HG02840 (cell line): ENCODE measurements around the gene RCN2.
"Not testable (repeated sequence)": the region's sequence is repeated elsewhere in the genome, so short reads cannot be mapped to it uniquely, and the experiment has no call there.

ENCODE experiments used
- ATAC-seq: cut with Tn5 transposase; IDR thresholded peaks from one replicate; pipeline ENCODE4 v1.9.1; 2021; ENCODE audit warnings: mild to moderate bottlenecking, moderate library complexity, moderate number of reproducible peaks; ENCODE audit not compliant: unreplicated experiment, low FRiP score

RCN2 gene

DNA sequence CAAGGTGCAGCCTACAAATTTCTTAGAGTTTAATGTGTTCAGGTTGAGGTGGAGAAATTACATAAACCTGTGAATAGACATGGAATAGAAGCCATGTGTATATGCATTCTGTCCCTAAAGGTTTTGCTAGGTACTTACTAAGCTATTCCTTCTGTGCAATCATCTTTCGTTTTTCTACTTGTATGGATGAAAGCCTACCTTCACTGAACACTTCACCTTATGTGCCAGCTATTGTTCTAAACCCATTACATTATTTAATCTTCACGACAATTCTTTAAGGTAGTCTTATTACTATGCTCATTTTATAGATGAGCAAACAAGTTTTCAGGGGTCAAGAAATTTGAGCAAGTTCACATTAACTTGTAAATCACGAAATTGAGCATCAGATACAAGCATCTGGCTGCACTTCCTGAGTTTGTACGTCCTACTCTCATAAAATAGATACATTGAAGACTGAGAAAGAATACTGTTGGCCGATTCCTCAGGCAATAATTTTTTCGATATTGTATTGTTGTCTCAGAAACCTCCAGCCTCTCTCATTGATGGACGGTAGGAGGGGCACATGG, 635 bp upstream of the RCN2 start:
- ATAC-seq: no peak

DNA sequence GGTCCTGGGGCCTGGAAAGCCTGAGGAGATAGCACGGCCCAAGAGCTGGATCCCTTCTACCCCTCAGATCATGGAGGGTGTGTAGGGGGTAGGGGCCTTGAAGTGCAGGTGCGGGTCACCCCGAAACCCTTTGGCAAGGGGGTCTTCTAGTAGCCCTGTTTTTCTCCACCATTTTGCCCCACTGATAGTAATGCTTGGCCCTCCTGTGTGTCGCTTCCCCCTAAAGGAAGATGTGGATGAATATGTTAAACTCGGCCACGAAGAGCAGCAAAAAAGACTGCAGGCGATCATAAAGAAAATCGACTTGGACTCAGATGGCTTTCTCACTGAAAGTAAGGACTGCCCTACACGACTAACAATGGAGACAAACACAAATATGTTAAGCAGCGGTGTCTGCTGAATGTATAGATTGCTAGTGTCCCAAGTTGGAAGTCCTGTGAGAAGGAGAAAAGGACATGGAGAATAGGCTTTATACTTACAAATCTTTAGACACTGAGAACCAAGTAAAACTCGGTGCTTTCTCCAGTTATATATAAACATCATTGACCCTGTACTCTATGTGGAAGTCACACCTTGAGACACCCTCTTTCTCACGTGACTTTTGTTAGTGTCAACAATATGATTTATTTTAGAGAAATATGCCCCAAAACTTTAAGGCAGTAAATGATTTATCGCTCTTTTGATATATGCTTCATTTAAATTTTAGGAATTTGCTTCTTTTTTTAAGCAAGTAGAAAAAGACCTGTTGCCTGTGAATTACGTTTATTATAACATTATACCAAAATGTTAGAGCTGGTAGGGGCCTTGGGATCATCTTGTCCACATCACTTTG, 802 bp downstream of the RCN2 start:
- ATAC-seq: peak; percentile 11

DNA sequence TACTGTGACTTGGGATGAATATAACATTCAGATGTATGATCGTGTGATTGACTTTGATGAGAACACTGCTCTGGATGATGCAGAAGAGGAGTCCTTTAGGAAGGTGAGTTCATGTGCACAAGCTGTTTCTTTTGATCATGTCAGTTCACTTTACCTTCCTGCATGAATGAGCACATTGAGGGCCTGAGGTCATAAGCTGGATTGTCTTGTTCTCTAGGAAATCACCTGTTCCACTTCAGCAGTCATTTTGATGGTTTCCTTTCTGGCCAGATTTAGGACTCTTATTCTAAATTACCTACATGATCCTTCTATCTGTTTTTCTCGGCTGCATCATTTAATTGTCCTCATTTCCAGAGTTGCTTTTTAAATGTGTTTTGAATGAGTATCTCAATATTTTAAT, 4.1 kb downstream of the RCN2 start:
- ATAC-seq: no peak

DNA sequence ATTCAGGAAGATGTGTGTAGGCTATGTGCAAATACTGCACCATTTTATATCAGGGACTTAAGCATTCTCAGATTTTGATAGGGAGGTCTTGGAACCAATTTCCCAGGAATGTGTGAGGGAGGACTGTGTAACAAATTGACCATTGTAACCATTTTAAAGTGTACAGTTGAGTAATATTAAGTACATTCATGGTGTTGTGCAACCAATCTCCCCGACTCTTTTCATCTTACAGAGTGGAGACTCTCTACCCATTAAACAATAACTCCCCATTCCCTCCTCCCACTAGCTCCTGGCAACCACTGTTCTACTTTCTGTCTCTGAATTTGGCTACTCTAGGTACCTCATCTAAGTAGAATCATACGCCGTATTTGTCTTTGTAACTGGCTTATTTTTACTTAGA, 5.1 kb downstream of the RCN2 start:
- no peak for ATAC-seq

DNA sequence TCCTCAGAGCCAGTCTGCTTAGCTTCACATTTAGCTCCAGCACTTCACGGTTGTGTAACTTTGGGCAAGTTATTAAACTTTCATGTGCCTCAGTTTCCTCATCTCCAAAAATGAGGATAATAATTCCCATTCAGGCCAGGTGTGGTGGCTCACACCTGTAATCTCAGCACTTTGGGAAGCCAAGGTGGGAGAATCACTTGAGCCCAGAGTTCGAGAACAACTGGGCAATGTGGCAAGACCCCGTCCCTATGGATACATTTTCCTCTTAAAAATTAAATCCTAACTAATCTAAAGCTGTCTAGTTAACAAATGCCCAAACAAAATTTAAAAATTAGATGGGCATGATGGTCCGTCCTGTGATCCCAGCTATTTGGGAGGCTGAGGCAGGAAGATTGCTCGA, 7.2 kb downstream of the RCN2 start:
- ATAC-seq: no peak

DNA sequence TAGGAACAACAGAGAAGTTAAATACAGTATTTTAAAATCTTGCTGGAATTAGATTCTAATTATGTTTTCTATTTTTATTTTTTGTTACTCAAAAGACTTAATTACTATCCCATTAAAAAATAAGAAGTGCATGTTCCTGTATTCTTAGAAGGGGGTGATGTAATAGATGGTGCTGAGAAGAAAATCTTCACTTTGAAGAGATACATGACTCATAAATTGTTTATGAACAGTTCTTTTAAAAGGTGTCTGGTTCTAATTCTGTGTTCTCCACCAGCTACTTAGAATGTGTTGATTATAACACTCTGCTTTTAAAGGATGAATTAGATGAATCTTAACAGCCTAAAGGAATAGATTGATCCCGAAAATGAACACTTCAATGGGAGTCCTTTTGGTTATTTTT, 8.2 kb downstream of the RCN2 start:
- no peak for ATAC-seq

DNA sequence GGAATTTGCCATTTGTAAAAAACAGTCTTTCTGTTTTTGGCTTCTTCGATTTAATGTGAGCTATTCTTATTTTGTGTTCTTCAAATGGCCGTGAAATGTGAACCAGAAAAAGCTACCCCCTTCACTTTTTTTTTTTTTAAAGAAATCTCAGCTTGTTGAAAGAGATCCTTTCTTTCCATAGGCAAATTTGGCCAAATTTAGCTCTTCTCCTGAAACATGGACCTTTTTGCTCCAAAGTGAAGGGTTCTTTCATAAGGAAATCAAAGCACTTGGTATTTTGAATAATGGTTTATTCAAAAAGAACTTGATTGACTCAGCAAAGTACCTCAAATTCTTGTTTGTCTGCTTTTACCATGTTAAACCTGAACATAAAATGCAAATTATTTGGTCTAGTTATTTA, 10.1 kb downstream of the RCN2 start:
- ATAC-seq: no peak

DNA sequence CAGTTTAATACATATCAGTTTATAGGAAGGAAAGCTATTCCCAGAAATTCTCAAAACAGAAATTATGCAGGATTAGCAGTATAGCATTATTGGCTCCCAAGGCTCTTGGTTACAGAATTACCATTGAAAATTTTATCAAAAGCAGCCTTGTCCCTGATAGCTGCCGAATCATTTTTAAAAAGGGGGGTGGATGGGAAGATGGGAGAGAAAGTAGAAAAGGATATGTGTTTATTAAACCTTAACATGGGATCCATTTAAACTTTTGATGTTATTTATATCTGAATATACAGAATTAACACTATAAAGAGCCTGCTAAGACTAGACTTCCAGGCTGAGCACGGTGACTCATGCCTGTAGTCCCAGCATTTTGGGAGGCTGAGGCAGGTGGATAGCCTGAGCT, 10.8 kb downstream of the RCN2 start:
- no peak for ATAC-seq

DNA sequence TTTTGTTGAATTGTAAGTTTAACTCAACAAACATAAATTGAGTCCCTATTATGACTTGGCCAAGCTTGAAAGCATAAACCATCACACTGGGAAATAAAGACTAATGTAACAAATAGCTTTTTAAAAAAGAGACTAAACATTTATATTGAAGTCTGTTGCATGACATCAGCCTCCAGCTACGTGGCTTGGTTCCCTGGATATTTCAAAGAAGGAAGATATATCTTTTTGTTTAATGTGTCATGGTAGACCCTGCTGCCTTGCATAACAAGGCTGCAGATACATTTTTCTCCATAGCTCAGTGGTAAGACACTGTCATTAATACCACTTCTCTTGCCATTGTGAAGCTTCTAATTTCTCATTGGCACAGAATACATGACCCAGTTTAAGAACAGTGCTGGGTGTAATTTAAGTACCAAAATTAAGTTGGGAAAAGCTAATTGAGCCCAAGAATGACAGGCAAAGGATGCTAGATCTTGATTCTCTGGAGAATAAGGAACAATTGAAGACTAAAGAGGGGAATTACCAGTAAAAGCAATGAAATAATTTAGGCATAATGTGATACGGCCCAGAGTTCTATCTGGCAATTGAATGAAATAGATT, 14.0 kb downstream of the RCN2 start:
- ATAC-seq: no peak

DNA sequence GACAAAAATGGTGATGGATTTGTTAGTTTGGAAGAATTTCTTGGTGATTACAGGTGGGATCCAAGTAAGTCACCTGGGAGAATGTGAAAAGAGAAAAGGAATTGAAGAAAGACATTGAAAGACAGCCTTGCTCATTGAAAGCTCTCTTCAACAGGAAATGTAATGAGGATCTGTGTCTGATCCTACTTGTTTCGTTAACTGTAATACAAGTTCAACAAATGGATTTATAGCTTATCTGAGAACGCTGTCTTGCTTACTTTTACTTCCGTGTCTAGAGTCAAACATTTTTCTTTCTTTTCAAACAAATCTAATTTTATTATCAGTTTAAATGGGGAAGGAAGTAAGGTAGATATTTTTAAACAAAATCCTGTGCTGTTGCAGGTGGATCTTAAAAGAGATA, 15.9 kb downstream of the RCN2 start:
- no peak for ATAC-seq

DNA sequence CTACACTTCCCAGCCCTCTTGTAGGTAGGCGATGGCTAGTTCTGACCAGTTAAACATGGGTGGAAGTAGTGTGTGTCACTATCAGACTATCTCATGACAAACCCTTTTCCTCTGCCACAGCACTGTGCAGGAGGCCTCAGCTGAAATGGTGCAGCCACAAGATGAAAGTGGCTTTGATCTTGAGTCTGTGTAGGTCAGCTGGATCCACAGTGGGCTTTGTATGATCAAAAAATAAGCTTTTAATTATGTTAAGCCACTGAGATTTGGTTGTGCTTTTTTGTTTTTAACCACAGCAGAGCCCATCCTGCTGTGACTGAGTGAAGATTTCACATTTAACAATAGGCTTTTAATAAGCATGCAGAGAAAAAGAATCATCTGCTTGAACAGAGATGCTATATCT, 19.7 kb downstream of the RCN2 start:
- ATAC-seq: no peak

DNA sequence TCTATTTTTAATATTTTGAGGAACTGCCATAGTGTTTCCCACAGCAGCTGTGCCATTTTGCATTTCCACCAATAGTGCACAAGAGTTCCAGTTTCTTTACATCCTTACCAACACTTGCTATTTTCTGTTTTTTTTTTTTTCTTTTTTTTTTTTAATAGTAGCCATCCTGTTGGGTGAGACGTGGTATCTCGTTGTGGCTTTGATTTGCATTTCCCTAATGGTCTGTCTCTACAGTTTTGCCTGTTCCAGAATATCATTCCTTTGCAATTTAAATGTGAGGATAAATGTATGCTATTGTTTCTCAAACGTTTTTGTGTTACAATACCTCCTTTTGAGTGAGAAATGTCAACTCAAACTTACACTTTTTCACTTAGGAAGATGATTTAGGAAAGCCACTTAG, 22.4 kb downstream of the RCN2 start:
- no peak for ATAC-seq

DNA sequence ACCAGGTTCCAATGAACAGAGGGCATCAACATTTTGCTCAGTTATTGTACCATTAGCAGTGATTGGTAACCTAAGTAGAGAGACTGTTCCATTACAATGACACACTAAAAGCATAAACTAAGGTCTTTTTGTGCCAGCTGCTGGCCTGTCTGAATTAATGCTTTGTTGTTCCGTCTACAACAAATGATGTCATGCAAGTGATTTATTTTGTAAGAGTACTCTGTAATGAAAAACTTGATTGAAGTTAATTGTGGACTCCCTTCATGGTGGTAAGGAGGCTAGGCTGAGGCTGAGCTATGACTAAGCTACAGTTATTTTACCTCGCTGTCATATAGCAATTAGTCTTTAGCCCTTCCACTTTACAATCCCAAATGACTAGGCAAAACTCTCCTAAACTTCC, 23.2 kb downstream of the RCN2 start:
- ATAC-seq: no peak

DNA sequence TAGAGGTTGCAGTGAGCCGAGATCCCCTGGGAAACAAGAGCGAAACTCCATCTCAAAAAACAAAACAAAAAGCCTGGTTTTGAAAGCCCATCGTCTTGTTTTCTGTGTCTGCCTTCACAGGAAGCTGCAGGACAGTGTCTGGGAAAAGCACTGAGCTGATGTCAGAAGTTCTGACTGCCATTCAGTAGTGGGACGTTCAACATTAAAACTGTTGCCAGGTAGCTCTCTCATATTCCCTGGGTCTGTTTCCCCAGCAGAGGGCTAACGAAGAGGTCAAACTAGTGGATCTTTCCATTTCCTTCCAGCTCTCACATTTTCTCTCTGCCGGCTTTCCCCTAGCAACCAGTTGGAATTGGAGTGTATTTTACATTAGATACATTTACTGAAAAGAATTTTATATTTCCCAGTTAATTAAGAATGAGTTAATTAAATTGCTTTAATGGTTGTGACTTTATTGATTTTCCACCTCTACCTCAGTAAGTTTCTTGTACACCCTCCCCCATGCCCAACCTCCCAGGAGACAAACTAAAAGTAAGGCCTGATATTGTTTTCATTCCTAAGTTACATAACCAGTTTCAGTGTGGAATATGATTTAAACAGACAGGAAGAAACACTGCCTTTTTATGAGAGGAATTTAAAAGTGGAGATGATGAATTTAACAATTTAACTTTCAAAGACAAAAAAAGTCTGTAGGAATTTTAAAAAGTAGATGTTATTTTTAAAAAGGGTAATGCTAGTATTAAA, 29.9 kb downstream of the RCN2 start:
- ATAC-seq: no peak

DNA sequence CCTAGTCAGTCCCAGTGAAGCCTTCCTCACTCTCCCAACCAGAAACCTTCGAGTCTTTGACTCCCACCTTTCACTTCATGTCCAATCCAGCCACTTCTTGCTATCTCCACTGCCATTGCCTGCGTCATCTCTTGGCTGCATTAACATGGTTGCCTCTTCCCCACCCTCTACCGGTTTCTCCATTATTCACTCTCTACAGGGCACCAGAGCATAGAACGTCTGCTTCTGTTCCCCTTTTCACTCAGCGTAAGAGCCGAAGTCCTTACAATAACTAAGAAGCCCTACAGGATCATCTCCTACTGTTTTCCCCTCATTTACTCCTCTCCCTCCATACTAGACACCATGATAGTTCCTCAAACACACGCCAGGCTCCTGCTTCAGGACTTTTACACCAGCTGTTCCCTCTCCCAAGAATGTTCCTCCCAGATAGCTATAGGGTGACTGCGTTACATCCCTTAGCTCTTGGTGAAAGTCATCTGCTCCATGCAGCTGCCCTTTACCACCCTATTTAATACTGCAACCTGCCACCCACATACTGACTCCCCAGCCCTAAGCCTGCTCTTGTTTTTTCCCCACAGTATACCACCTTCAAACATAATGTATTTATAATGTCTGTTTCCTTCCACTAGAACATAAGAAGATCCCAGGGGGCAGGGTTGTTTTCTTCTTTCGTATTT, 30.9 kb downstream of the RCN2 start:
- no peak for ATAC-seq

DNA sequence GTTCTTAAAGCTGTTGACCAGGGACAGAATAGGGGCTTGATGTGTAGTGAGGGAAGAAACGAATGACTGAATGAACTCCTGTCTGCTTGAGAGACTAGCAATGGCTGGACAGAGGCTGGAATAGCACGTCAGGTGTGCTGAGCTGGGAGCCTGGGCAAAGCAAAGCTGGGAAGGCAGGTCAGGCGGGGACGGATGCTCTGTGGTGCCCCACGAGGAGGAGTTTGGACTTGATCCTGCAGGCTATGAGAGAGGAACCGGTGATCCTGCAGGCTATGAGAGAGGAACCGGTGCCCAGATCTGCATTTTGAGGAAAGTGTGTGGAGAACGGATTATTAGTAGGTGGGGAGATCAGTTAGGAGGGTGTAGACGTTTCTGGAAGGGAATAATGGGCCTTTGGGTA, 32.0 kb downstream of the RCN2 start:
- no peak for ATAC-seq

DNA sequence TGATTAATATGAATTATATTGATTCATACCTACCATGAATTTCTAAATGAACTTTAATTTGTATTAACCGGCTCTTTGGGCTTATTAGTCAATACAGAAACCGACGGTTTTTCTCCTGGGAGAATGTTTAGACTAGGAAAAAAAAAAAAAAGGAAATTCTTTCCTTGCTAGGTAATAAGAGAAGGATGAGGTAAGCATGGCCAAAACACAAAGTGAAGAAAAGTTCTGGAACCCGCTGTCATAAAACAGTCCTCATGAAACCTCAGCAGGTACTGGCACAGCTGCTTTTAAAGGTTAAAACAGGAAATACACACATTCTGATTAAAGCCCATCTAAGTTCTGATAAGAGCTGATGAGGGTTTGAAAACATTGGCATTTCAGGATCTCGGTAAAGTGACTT, 32.6 kb downstream of the RCN2 start:
- no peak for ATAC-seq

DNA sequence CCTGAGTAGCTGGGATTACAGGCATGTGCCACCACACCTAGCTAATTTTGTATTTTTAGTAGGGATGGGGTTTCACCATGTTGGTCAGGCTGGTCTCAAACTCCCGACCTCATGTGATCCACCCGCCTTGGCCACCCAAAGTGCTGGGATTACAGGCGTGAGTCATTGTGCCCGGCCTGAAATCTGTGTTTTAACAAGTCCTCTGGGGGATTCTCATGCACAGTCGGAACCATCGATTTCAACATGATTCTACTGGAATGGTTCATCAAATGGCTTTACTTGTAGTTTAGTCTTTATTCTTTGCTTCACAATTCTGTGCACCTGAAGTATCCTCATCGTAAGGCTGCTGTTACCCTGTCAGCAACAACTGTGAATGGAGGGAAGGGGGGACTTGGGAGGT, 34.5 kb downstream of the RCN2 start:
- ATAC-seq: not testable (repeated sequence)

DNA sequence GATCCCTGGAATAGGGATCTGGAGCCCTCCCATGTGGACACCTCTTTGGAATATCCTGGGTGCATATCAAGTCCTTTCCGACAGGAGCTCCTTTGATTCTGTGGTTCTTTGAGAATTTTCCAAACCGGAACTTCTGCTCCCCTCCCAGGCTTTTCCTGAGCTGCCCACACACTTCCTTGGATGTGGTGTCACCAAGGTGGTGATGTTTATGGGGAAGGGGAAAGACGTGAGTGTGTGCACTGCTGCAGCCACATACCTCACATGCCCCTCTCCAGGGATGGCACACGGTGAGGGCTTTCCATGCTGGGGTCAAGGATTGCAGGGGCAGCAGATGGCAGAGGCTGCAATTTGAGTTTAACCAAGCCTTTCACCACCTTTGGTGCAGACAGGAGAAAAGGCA, 35.5 kb downstream of the RCN2 start:
- no peak for ATAC-seq

DNA sequence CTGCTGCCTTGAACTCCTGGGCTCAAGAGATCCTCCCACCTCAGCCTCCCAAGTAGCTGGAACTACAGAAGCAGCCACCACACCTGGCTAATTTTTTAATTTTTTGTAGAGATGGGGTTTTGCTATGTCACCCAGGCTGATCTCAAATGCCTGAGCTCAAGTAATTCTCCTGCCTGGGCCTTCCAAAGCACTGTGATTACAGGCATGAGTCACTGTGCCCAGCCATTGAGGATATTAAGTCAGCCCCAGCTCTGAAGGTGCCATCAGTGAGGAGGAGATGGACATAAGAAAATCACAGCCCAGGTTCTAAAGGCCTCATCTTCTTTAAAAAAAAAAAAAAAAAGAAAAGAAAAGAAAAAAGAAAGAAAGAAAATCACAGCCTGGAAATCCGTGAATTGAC, 36.8 kb downstream of the RCN2 start:
- ATAC-seq: no peak
